IMR-90 (cell line): ENCODE results near the gene LY6G6D. TPM values are rescaled to one million over a fixed set of nuclear protein-coding genes. Genes with fewer than 3 reads are reported as not detected.
A peak's percentile ranks its signal among the peaks of the same experiment; 100 is the strongest.

Source experiments
- ATAC-seq: fragments of 200-7000 bp; cut with Tn5 transposase; 2 replicates; pipeline ENCODE4 v1.9.1; 2020; ENCODE audit warnings: low read depth, mild to moderate bottlenecking, moderate library complexity
- BruUV-seq: library from RNA; stranded (reverse); fragments of 400-500 nt; replicated peaks from 2 replicates; lab custom pipeline; 2021; lab: Mats Ljungman, UMichigan
- CTCF ChIA-PET: fragments of 300-600 bp; formaldehyde crosslinking; extraction: SDS; loops from one replicate; lab custom pipeline; 2021; ENCODE audit warnings: antibody characterized with exemption; lab: Yijun Ruan, JAX
- POLR2A ChIA-PET: fragments of 300-600 bp; sonication (Branson Sonifier 250); formaldehyde crosslinking; loops from one replicate; lab custom pipeline; 2022; ENCODE audit warnings: antibody characterized with exemption; ENCODE audit not compliant: unreplicated experiment; lab: Charles Lee
- DNase-seq: peaks from one replicate; pipeline ENCODE4 v3.0.0; 2013
- H2AFZ ChIP-seq: replicated peaks from 2 replicates; pipeline ENCODE3; 2013; ENCODE audit warnings: low read length, mild to moderate bottlenecking; ENCODE audit not compliant: poor library complexity
- H2AK5ac ChIP-seq: 2 replicates; pipeline ENCODE4 v1.6.1; 2013; ENCODE audit warnings: low read depth, low read length, inconsistent platforms
- H2AK9ac ChIP-seq: replicated peaks from 2 replicates; pipeline ENCODE3; 2013; ENCODE audit warnings: mild to moderate bottlenecking, low read depth, low read length, moderate library complexity; ENCODE audit not compliant: poor library complexity
- H2BK120ac ChIP-seq: 2 replicates; pipeline ENCODE4 v1.6.1; 2013; ENCODE audit warnings: low read depth, low read length, inconsistent platforms
- H2BK15ac ChIP-seq: 3 replicates; pipeline ENCODE4 v1.6.1; 2013; ENCODE audit warnings: low read depth, low read length, inconsistent platforms
- H2BK20ac ChIP-seq: 2 replicates; pipeline ENCODE4 v1.6.1; 2013; ENCODE audit warnings: low read depth, mild to moderate bottlenecking, inconsistent platforms, low read length, moderate library complexity
- H2BK5ac ChIP-seq: 2 replicates; pipeline ENCODE4 v1.6.1; 2013; ENCODE audit warnings: mild to moderate bottlenecking, low read depth, low read length, inconsistent platforms; ENCODE audit not compliant: poor library complexity, severe bottlenecking
- H3K14ac ChIP-seq: replicated peaks from 2 replicates; pipeline ENCODE4 v1.6.1; 2013; ENCODE audit warnings: low read depth, low read length, inconsistent platforms
- H3K18ac ChIP-seq: 2 replicates; pipeline ENCODE4 v1.6.1; 2013; ENCODE audit warnings: low read depth, low read length, control low read depth
- H3K23ac ChIP-seq: 2 replicates; pipeline ENCODE4 v1.6.1; 2013; ENCODE audit warnings: low read depth, low read length, inconsistent platforms
- H3K27ac ChIP-seq: 2 replicates; pipeline ENCODE4 v1.5.1; 2013; ENCODE audit warnings: mild to moderate bottlenecking, control low read depth, low read length; ENCODE audit not compliant: insufficient read depth
- H3K27me3 ChIP-seq: 2 replicates; pipeline ENCODE4 v1.6.1; 2013; ENCODE audit warnings: low read length; ENCODE audit not compliant: control insufficient read depth, insufficient read depth
- H3K36me3 ChIP-seq: 2 replicates; pipeline ENCODE4 v1.6.1; 2013; ENCODE audit warnings: low read length, mixed read lengths; ENCODE audit not compliant: control insufficient read depth, insufficient read depth
- H3K4ac ChIP-seq: 2 replicates; pipeline ENCODE4 v1.6.1; 2013; ENCODE audit warnings: low read depth, low read length, inconsistent platforms
- H3K4me1 ChIP-seq: 2 replicates; pipeline ENCODE4 v1.6.1; 2013; ENCODE audit warnings: low read length, mixed read lengths; ENCODE audit not compliant: control insufficient read depth, insufficient read depth
- H3K4me2 ChIP-seq: 2 replicates; pipeline ENCODE4 v1.6.1; 2013; ENCODE audit warnings: low read depth, mild to moderate bottlenecking, control low read depth, low read length, moderate library complexity
- H3K4me3 ChIP-seq: 2 replicates; pipeline ENCODE4 v1.5.1; 2013; ENCODE audit warnings: low read depth, mild to moderate bottlenecking, control low read depth, low read length, moderate library complexity; ENCODE audit not compliant: insufficient read depth
- H3K56ac ChIP-seq: 2 replicates; pipeline ENCODE4 v1.6.1; 2013; ENCODE audit warnings: low read length, inconsistent platforms; ENCODE audit not compliant: insufficient read depth; ENCODE audit errors: extremely low read depth
- H3K79me1 ChIP-seq, 2 experiments: 2 replicates each; pipeline ENCODE4 v1.6.1; 2013; ENCODE audit warnings: low read length in 2 of 2, inconsistent platforms in 1 of 2, low read depth in 1 of 2
- H3K9ac ChIP-seq: 2 replicates; pipeline ENCODE4 v1.6.1; 2013; ENCODE audit warnings: low read depth, low read length, control low read depth
- H3K9me1 ChIP-seq: 2 replicates; pipeline ENCODE4 v1.6.1; 2013; ENCODE audit warnings: low read length, inconsistent platforms; ENCODE audit not compliant: insufficient read depth
- H3K9me3 ChIP-seq: 2 replicates; pipeline ENCODE4 v1.6.1; 2013; ENCODE audit warnings: low read length; ENCODE audit not compliant: control insufficient read depth, insufficient read depth
- H4K20me1 ChIP-seq: 2 replicates; pipeline ENCODE4 v1.6.1; 2013; ENCODE audit warnings: low read length, inconsistent platforms; ENCODE audit not compliant: insufficient read depth
- H4K5ac ChIP-seq: 2 replicates; pipeline ENCODE4 v1.6.1; 2013; ENCODE audit warnings: mild to moderate bottlenecking, low read depth, low read length, control low read depth
- H4K8ac ChIP-seq, 2 experiments: 2 replicates each; pipeline ENCODE4 v1.6.1; 2013; ENCODE audit warnings: low read depth in 2 of 2, low read length in 2 of 2, control low read depth in 1 of 2, inconsistent platforms in 1 of 2
- H4K91ac ChIP-seq: 2 replicates; pipeline ENCODE4 v1.6.1; 2013; ENCODE audit warnings: low read depth, low read length, inconsistent platforms; ENCODE audit not compliant: insufficient read depth
- FOS ChIP-seq: fragments of 150-350 bp; IDR thresholded peaks from 2 replicates; pipeline ENCODE4 v1.6.1; 2016; ENCODE audit warnings: low read depth, low read length
- WGBS, 2 experiments: methylation state at CpG; one replicate each; pipeline versions ENCODE4 v1.1.5 to v1.1.7; 2013; ENCODE audit warnings: missing lambda C conversion rate in 2 of 2; ENCODE audit not compliant: insufficient read length in 1 of 2; ENCODE audit errors: extremely low coverage in 2 of 2; 5-methylcytosine and 5-hydroxymethylcytosine counted together
- dilution Hi-C: fragments of 300-500 bp; cut with HindIII; formaldehyde crosslinking; loops from one replicate; pipeline ENCODE4 v1.14.3; 2018; ENCODE audit warnings: low sequenced_read_pairs; ENCODE audit not compliant: unreplicated experiment
- in situ Hi-C: fragments of 300-500 bp; cut with MboI; formaldehyde crosslinking; loops from 3 replicates; pipeline ENCODE4 v1.14.3; 2019; ENCODE audit warnings: low sequenced_read_pairs, inconsistent platforms, mixed read lengths
- intact Hi-C: fragments of 100-400 bp; cut with micrococcal nuclease; formaldehyde crosslinking; loops from 2 replicates; pipeline ENCODE4 v1.10.0; 2022
- polyA plus RNA-seq, 3 experiments: library from polyadenylated mRNA; depleted of rRNA; stranded (reverse); fragments of >200 nt; gene quantifications; 2 replicates each; pipeline ENCODE4 v1.2.3, GENCODE V29; 2012; ENCODE audit warnings: low replicate concordance in 1 of 3
- total RNA-seq: library from RNA; depleted of rRNA; stranded (reverse); fragments of >200 nt; gene quantifications from 2 replicates; pipeline ENCODE4 v1.2.3, GENCODE V29; 2012

The LY6G6D gene
- total and polyA plus RNA-seq, 2 of the 4 experiments (the other 2 are of a cell fraction) = not detected

GRCh38 chr6:31719001-31719400 lies 3.9 kb downstream of the LY6G6D start:
- no peak for TF ChIP-seq FOS
- no peaks in the 10 kb centered on the region for H3K79me1 ChIP-seq
- no peak overlapping the region for H2BK5ac ChIP-seq
- intact Hi-C loops (no loop called here), in situ Hi-C loops (no loop called here), dilution Hi-C loops (no loop called here)
- no peak for ATAC-seq
- H3K9me1 ChIP-seq = peaks cover 4% of the 10 kb centered on the region; the same call in 1 of the 2 replicates
- H2BK20ac ChIP-seq = no peak overlapping the region
- H3K14ac ChIP-seq = no peak overlapping the region
- BruUV-seq = no TSS peak
- H3K23ac ChIP-seq = no peak overlapping the region
- no peaks in the 10 kb centered on the region for H3K4me1 ChIP-seq
- no peak overlapping the region for H2BK120ac ChIP-seq
- no peak overlapping the region for H3K4me3 ChIP-seq
- H3K27me3 ChIP-seq = peaks cover 11% of the 10 kb centered on the region
- H2AK5ac ChIP-seq = no peak overlapping the region
- no peaks in the 10 kb centered on the region for H4K20me1 ChIP-seq
- H2AK9ac ChIP-seq = peak overlapping the region; percentile 50
- H3K9ac ChIP-seq = no peak overlapping the region
- H4K91ac ChIP-seq = no peak overlapping the region
- DNase-seq = no peak
- H2AFZ ChIP-seq = no peak overlapping the region
- H3K56ac ChIP-seq = no peak overlapping the region
- H3K27ac ChIP-seq = no peak overlapping the region
- CTCF ChIA-PET = no interaction called here
- POLR2A ChIA-PET = no interaction called here
- WGBS, 2 experiments = no CpG with 5 or more reads among the region's 6 CpGs
- H3K4ac ChIP-seq = no peak overlapping the region
- H3K36me3 ChIP-seq = no peaks in the 10 kb centered on the region
- H3K4me2 ChIP-seq = no peak overlapping the region
- H3K18ac ChIP-seq = no peak overlapping the region
- no peak overlapping the region for H4K8ac ChIP-seq
- H4K5ac ChIP-seq = no peak overlapping the region
- no peaks in the 10 kb centered on the region for H3K9me3 ChIP-seq
- no peak overlapping the region for H2BK15ac ChIP-seq
